Endothelial cell of umbilical vein (primary cell): Measurements from ENCODE around the gene RYR1. TPM values are rescaled to one million over a fixed set of nuclear protein-coding genes. Genes with fewer than 3 reads are reported as not detected.

ENCODE experiments used
- BruUV-seq: library from RNA; stranded (reverse); fragments of 400-500 nt; replicated peaks from 2 replicates; lab custom pipeline; 2021; lab: Mats Ljungman, UMichigan
- CTCF ChIA-PET: fragments of 300-600, 350-600 bp; sonication (Branson Sonifier 250); formaldehyde crosslinking; loops from one replicate; lab custom pipeline; 2021; ENCODE audit warnings: antibody characterized with exemption, inconsistent platforms; lab: Charles Lee
- POLR2A ChIA-PET: fragments of 300-600, 350-600 bp; sonication (Branson Sonifier 250); formaldehyde crosslinking; loops from one replicate; lab custom pipeline; 2021; ENCODE audit warnings: antibody characterized with exemption, inconsistent platforms; lab: Charles Lee
- DNase-seq: peaks from one replicate; pipeline ENCODE4 v3.0.0-alpha.2; 2011; ENCODE audit warnings: low read depth, low spot score
- FAIRE-seq: peaks from 2 replicates; lab custom pipeline; 2011; peaks lifted over from hg19 to GRCh38; lab: Jason Lieb, UNC
- H2AFZ ChIP-seq: 2 replicates; pipeline ENCODE4 v1.6.0; 2012; ENCODE audit warnings: low read depth, low read length, control low read depth, inconsistent platforms
- H3K27ac ChIP-seq: 2 replicates; pipeline ENCODE4 v1.5.1; 2011; ENCODE audit warnings: low read depth, mild to moderate bottlenecking, control low read depth, low read length, moderate library complexity; ENCODE audit not compliant: insufficient read depth
- H3K27me3 ChIP-seq, 2 experiments: 2 replicates each; pipeline versions ENCODE4 v1.6.0 to v1.6.1; 2011; ENCODE audit warnings: low read length in 2 of 2, mixed read lengths in 1 of 2; ENCODE audit not compliant: control insufficient read depth in 2 of 2, insufficient read depth in 2 of 2
- H3K36me3 ChIP-seq, 2 experiments: 2 replicates in 1 of 2; 3 replicates in 1 of 2; pipeline ENCODE4 v1.5.1; 2011; ENCODE audit warnings: low read length in 2 of 2, mild to moderate bottlenecking in 1 of 2, moderate library complexity in 1 of 2; ENCODE audit not compliant: control insufficient read depth in 2 of 2, insufficient read depth in 2 of 2; ENCODE audit errors: extremely low read depth in 1 of 2
- H3K4me1 ChIP-seq: 3 replicates; pipeline ENCODE4 v1.5.1; 2011; ENCODE audit warnings: mild to moderate bottlenecking, low read length; ENCODE audit not compliant: control insufficient read depth, insufficient read depth; ENCODE audit errors: extremely low read depth
- H3K4me2 ChIP-seq: 2 replicates; pipeline ENCODE4 v1.6.1; 2011; ENCODE audit warnings: low read length, control low read depth, mixed read lengths; ENCODE audit not compliant: insufficient read depth
- H3K4me3 ChIP-seq, 3 experiments: fragments of 200-600 bp in 1 of 3; sonication (generic), shearing (Covaris generic) in 1 of 3; replicated peaks in 1 of 3; 2 replicates each; pipeline ENCODE4 v1.5.1; 2011 to 2016; ENCODE audit warnings: control low read depth in 3 of 3, low read length in 3 of 3, mild to moderate bottlenecking in 2 of 3, inconsistent platforms in 1 of 3, low read depth in 1 of 3, moderate library complexity in 1 of 3; ENCODE audit not compliant: insufficient read depth in 1 of 3
- H3K79me2 ChIP-seq: 2 replicates; pipeline ENCODE4 v1.6.0; 2012; ENCODE audit warnings: low read length, inconsistent platforms; ENCODE audit not compliant: control insufficient read depth, insufficient read depth
- H3K9ac ChIP-seq: replicated peaks from 2 replicates; pipeline ENCODE3; 2011; ENCODE audit warnings: low read length, control low read depth; ENCODE audit not compliant: insufficient read depth; ENCODE audit errors: extremely low read depth
- H3K9me1 ChIP-seq: replicated peaks from 3 replicates; pipeline ENCODE4 v1.6.0; 2011; ENCODE audit warnings: mild to moderate bottlenecking, low read length; ENCODE audit not compliant: control insufficient read depth, insufficient read depth; ENCODE audit errors: extremely low read depth
- H3K9me3 ChIP-seq: replicated peaks from 2 replicates; pipeline ENCODE4 v1.5.1; 2012; ENCODE audit warnings: low read length, inconsistent platforms; ENCODE audit not compliant: control insufficient read depth, insufficient read depth
- H4K20me1 ChIP-seq: replicated peaks from 2 replicates; pipeline ENCODE3; 2011; ENCODE audit warnings: mild to moderate bottlenecking, low read length; ENCODE audit not compliant: control insufficient read depth, insufficient read depth; ENCODE audit errors: extremely low read depth
- CTCF ChIP-seq, 2 donors: IDR thresholded peaks; 1 replicate in 1 of 2; 2 replicates in 1 of 2; pipeline ENCODE4 v1.5.1; 2011; ENCODE audit warnings: low read length in 2 of 2, mild to moderate bottlenecking in 2 of 2, moderate library complexity in 2 of 2, control low read depth in 1 of 2, inconsistent platforms in 1 of 2, low read depth in 1 of 2; ENCODE audit not compliant: insufficient read depth in 1 of 2; ENCODE audit errors: extremely low read depth in 1 of 2
- EZH2 ChIP-seq: IDR thresholded peaks from 2 replicates; pipeline ENCODE4 v1.6.1; 2012; ENCODE audit warnings: borderline replicate concordance, low read depth, mild to moderate bottlenecking, moderate library complexity, low read length, inconsistent platforms; ENCODE audit not compliant: severe bottlenecking
- FOS ChIP-seq: IDR thresholded peaks from 2 replicates; pipeline ENCODE4 v1.6.1; 2011; ENCODE audit warnings: mild to moderate bottlenecking, low read length, moderate library complexity, borderline replicate concordance; ENCODE audit not compliant: insufficient read depth
- GATA2 ChIP-seq: IDR thresholded peaks from 2 replicates; pipeline ENCODE4 v1.7.0; 2011; ENCODE audit warnings: low read depth, mild to moderate bottlenecking, moderate library complexity, mixed read lengths, low read length; ENCODE audit not compliant: insufficient read length, insufficient read depth
- JUN ChIP-seq: IDR thresholded peaks from 2 replicates; pipeline ENCODE4 v1.6.1; 2011; ENCODE audit warnings: borderline replicate concordance, low read depth; ENCODE audit not compliant: insufficient read length, insufficient read depth
- MAX ChIP-seq: IDR thresholded peaks from 2 replicates; pipeline ENCODE4 v1.6.1; 2011; ENCODE audit not compliant: insufficient read depth, insufficient read length
- MYC ChIP-seq: IDR thresholded peaks from one replicate; pipeline ENCODE4 v1.6.1; 2011; ENCODE audit warnings: mild to moderate bottlenecking, low read depth, low read length
- POLR2A ChIP-seq: IDR thresholded peaks from 2 replicates; pipeline ENCODE4 v1.6.1; 2012; ENCODE audit warnings: low read depth, mild to moderate bottlenecking, control low read depth, low read length
- POLR2AphosphoS5 ChIP-seq: IDR thresholded peaks from 2 replicates; pipeline ENCODE4 v1.6.1; 2012; ENCODE audit warnings: low read depth, mild to moderate bottlenecking, control low read depth, low read length, moderate library complexity; ENCODE audit not compliant: insufficient read depth
- dilution Hi-C: fragments of 300-500 bp; cut with MboI; formaldehyde crosslinking; loops from one replicate; pipeline ENCODE4 v1.15.0; 2019; ENCODE audit warnings: low sequenced_read_pairs; ENCODE audit not compliant: extremely low pct_ligation_motif_present
- intact Hi-C: fragments of 100-400 bp; cut with micrococcal nuclease; formaldehyde crosslinking; loops from one replicate; pipeline ENCODE4 v1.10.0; 2022
- polyA plus RNA-seq, 4 experiments: library from polyadenylated mRNA; depleted of rRNA in 3 of 4; stranded (reverse) in 3 of 4; unstranded in 1 of 4; fragments of >200 nt; gene quantifications; 2 replicates each; pipeline versions ENCODE4 v1.2.1 to v1.2.3, GENCODE V29; 2011 to 2012; ENCODE audit warnings: missing spikeins in 1 of 4
- total RNA-seq: library from RNA; stranded (reverse); gene quantifications from 2 replicates; pipeline ENCODE4 v1.2.3, GENCODE V29; 2021

Gene RYR1
- total and polyA plus RNA-seq, 2 donors (not counting 3 experiments of a cell fraction or from before 2014, with no cell fraction given), result under 0.01 to 0.02 TPM

GRCh38 chr19:38399537-38399936 is 34.0 kb upstream of the RYR1 start:
- Histone ChIP-seq H3K9me3 (no peaks in the 10 kb centered on the region), H3K9me1 (no peaks in the 10 kb centered on the region), H2AFZ (no peak overlapping the region), H3K79me2 (no peaks in the 10 kb centered on the region), H3K27ac (no peak overlapping the region), H3K4me2 (no peak overlapping the region), H3K36me3 (no peaks in the 10 kb centered on the region), H3K27me3 (no peaks in the 10 kb centered on the region), H3K9ac (no peak overlapping the region), H3K4me3 (no peak overlapping the region), H4K20me1 (no peaks in the 10 kb centered on the region), H3K4me1 (peaks cover 2% of the 10 kb centered on the region)
- intact Hi-C loops (no loop called here), dilution Hi-C loops (no loop called here)
- no TSS peak for BruUV-seq
- TF ChIP-seq MYC, result no peak
- TF ChIP-seq POLR2AphosphoS5, result no peak
- TF ChIP-seq JUN, result no peak
- no peak for TF ChIP-seq CTCF (IDR thresholded peaks at IDR 0.05; ENCODE audit: extremely low read depth in 1 of 2, insufficient read depth in 1 of 2, low read depth in 1 of 2, low read length in 2 of 2)
- TF ChIP-seq MAX, result no peak
- TF ChIP-seq GATA2, result no peak
- no peak for TF ChIP-seq FOS
- no peak for TF ChIP-seq EZH2
- no peak for TF ChIP-seq POLR2A
- FAIRE-seq (no peak), DNase-seq (no peak)
- ChIA-PET POLR2A (no interaction called here), CTCF (no interaction called here)
